K562 (cell line): ENCODE results near the gene FAXC.

Source experiments
- CHD4 ChIP-seq: fragments of 200-600 bp; sonication (generic); IDR thresholded peaks from 3 replicates; pipeline ENCODE4 v1.6.1; 2012; ENCODE audit warnings: low read depth, mild to moderate bottlenecking, mixed read lengths, low read length, inconsistent platforms; ENCODE audit not compliant: insufficient read depth, insufficient replicate concordance, poor library complexity, severe bottlenecking
- CREM ChIP-seq: IDR thresholded peaks from 2 replicates; pipeline ENCODE4 v1.6.1; 2014; ENCODE audit warnings: antibody characterized with exemption, low read depth
- ETV1 ChIP-seq: fragments of 450-650 bp; conservative IDR thresholded peaks from 2 replicates; pipeline ENCODE4 v1.6.1; 2016; ENCODE audit warnings: missing genetic modification characterization, control low read depth, low read depth, missing compliant biosample characterization
- IRF2 ChIP-seq: sonication (generic); formaldehyde crosslinking; IDR thresholded peaks from 2 replicates; pipeline ENCODE4 v1.8.1; 2022; ENCODE audit warnings: mild to moderate bottlenecking, missing genetic modification reagents
- MLX ChIP-seq, 2 experiments: fragments of 450-650 bp in 1 of 2; sonication (generic) in 1 of 2; formaldehyde crosslinking; conservative IDR thresholded peaks; 2 replicates each; pipeline versions ENCODE4 v1.4.0 to v1.8.1; 2020 to 2022; ENCODE audit warnings: mild to moderate bottlenecking in 1 of 2, missing genetic modification reagents in 1 of 2
- TOE1 ChIP-seq, 2 experiments: fragments of 450-650 bp in 1 of 2; sonication (generic) in 1 of 2; formaldehyde crosslinking in 1 of 2; IDR thresholded peaks; 2 replicates each; pipeline versions ENCODE4 v1.7.1 to v1.8.0; 2016 to 2022; ENCODE audit warnings: borderline replicate concordance in 2 of 2, mild to moderate bottlenecking in 2 of 2, antibody characterized with exemption in 1 of 2, inconsistent platforms in 1 of 2, low read depth in 1 of 2, missing genetic modification reagents in 1 of 2, moderate library complexity in 1 of 2

GRCh38 chr6:99306341-99306740, 43.1 kb downstream of the FAXC start:
- TF ChIP-seq IRF2 (CRISPR knock-in tag) (no peak), MLX (CRISPR knock-in tag; conservative IDR thresholded peaks at IDR 0.05) (no peak), ETV1 (no peak), CHD4 (no peak), CREM (no peak), TOE1 (IDR thresholded peaks at IDR 0.05; ENCODE audit: borderline replicate concordance) (no peak), TOE1 (CRISPR knock-in tag; IDR thresholded peaks at IDR 0.05; ENCODE audit: borderline replicate concordance, low read depth) (no peak)
